PC-3 (cell line): Measurements from ENCODE around the gene SLC25A51.

ENCODE experiments used
- CTCF ChIP-seq: fragments of 300-600 bp; sonication (generic); conservative IDR thresholded peaks from 2 replicates; pipeline ENCODE4 v1.5.1; 2017; ENCODE audit warnings: antibody characterized with exemption, low read depth, mild to moderate bottlenecking, low read length
- EZH2 ChIP-seq: fragments of 300-600 bp; sonication (generic); IDR thresholded peaks from one replicate; pipeline ENCODE4 v1.6.1; 2017; ENCODE audit warnings: antibody characterized with exemption, mild to moderate bottlenecking, low read length; ENCODE audit not compliant: unreplicated experiment
- EZH2phosphoT487 ChIP-seq: fragments of 300-600 bp; sonication (generic); IDR thresholded peaks from 2 replicates; pipeline ENCODE4 v1.6.1; 2018; ENCODE audit warnings: mild to moderate bottlenecking, antibody characterized with exemption, low read length, borderline replicate concordance

GRCh38 chr9:37938121-37938891, 34.4 kb upstream of the SLC25A51 start:
- TF ChIP-seq CTCF (no peak), EZH2phosphoT487 (no peak), EZH2 (no peak)
